Skin epidermis (tissue), 12 donors: Measurements from ENCODE around the gene RGS11.

ENCODE experiments used
- H3K27ac ChIP-seq, 21 experiments: fragments of 200-600 bp; sonication (generic) in 11 of 21; one replicate each; pipeline ENCODE4 v1.5.0; 2020; ENCODE audit warnings: mild to moderate bottlenecking in 3 of 21, inconsistent platforms in 2 of 21, moderate library complexity in 2 of 21
- H3K4me3 ChIP-seq, 7 experiments: fragments of 200-600 bp; sonication (generic) in 2 of 7; one replicate each; pipeline ENCODE4 v1.5.0; 2020; ENCODE audit warnings: inconsistent platforms in 2 of 7, mild to moderate bottlenecking in 2 of 7, moderate library complexity in 1 of 7

RGS11 gene

DNA sequence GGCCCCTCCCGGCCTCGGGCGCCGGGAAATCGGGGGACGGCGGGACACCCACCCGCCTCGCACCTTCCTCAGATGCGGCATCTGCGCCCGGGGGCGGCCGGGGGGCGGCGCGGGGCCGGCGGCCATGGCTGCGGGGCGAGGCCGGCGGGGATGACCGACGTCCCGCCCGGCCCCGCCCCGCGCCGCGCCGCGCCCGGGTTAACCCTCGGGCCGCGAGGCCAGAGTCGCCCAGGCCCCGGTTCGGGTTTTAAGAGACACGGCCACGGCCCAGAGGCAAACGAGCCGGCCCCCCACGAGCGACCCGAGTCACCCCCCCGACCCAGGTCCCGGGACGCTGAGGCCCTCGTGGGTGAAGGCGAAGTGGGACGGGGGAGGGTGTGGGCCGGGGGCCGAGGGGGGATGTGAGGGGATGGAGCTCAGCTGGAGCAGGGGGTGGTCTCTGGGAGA lies at the start of gene RGS11:
Gene RGS11, minus strand, starts transcription at position 159 of the 447 bp plus-strand sequence. Its CDS starts 33 bp downstream, at position 126.
- H3K27ac ChIP-seq, result peak within 1 kb of the TSS in 2 of 21 experiments; percentile 2 to 8
- peak within 1 kb of the TSS; percentile 1 to 41 (median 24) for H3K4me3 ChIP-seq

DNA sequence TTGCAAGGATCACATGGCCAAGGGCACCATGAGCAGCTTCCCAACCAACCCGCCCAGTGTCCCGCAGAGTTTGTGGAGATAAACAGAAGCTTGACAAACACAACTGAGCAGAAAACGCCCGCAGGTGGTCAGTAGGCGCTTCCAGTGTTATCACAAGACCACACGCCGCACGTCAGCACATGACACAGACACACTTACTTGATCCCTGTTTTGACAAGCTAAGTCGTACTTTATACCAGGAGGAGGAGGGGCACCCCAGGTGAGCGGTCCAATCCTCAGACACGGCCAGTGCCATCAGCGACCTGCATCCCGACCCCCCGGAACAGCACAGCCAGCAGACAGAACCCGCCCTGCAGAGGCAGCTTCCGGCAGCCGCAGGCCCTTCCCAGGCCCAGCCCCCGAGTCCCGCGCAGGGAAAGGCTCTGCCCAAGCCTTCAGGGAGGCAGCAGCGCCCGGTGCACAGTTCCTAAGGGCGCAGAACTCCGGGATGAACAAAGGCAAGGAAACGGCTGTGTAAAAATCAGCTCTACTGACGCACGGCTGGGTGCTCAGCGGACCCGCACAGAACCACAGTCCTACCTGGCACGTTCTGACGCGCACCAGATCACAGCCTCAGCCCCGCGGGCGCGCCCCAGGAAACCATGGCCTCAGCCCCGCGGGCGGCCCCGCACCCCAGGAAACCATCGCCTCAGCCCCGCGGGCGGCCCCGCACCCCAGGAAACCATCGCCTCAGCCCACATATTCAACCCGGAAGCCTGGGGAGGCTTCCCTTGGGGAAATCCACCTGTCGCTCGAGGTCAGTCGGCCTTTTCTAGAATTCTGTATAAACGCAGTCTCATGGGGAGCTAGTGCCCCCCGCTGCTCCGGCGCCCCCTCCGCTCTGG lies 48.9 kb upstream of the RGS11 start:
- H3K27ac ChIP-seq, result peak overlapping the region in 11 of 21 experiments; percentile 10 to 47 (median 23)

DNA sequence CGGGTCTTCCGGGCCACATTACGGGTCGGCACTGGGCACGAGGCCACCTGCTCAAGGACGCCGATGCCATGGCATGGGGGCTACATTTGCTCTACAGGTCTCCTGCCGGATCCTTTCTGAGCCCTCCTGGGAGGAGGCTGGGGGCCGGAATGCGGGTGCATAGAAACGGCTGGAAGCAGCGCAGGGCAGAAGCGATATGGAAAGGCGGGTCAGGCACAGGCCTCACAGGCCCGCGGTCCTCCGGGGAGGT lies 48.4 kb upstream of the RGS11 start:
- H3K27ac ChIP-seq, result peak overlapping the region in 3 of 21 experiments; percentile 10 to 47 (median 24)
- H3K4me3 ChIP-seq, result no peak overlapping the region

More for the DNA sequence above, 48.9 kb upstream of the RGS11 start:
- H3K4me3 ChIP-seq, result peak overlapping the region in 3 of 7 experiments; percentile 5 to 14 (median 14)

DNA sequence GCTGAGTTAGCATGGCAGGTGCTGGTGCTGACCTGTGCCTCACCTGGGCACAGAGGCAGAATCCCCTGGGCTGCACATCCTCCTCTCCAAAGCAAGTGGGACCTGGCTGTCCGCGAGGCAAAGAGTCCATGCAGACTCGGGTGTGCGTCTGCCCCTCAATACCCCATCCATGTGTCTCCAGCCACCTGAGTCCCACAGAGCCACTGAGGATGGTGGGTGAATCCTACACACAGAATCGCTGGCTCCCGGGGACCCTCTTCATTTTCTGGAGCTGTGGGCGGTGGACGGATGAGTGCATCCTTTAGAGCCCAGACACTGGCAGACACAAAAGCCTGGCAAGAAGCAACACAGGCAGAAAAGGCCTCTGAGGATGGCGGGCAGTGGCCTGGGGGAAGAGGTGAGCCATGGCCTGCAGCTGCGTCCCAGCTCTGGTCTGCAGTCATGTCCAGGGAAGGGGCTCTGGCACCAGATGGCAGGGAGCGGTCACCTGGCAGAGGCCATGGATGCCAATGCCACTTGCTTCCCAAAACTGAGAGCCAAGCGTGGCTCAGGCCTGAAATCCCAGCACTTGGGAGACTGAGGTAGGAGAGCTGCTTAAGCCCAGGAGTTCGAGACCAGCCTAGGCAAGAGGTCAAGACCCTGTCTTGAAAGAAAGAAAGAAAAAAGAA lies 46.9 kb upstream of the RGS11 start:
- Histone ChIP-seq H3K4me3 (no peak overlapping the region), H3K27ac (no peak overlapping the region)

DNA sequence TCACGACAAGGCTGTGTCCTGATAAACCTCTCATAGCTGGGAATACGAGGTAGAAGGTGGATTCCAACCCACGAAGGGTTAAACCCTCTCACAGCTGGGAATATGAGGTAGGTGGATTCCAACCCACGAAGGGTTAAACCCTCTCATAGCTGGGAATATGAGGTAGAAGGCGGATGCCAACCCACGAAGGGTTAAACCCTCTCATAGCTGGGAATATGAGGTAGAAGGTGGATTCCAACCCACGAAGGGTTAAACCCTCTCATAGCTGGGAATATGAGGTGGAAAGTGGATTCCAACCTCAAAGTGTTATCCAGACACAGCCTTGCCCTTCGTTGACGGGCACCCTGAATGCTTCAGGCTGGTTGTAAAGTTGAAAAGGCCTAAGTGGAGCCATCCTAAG lies 45.8 kb upstream of the RGS11 start:
- no peak overlapping the region for H3K4me3 ChIP-seq
- no peak overlapping the region for H3K27ac ChIP-seq

DNA sequence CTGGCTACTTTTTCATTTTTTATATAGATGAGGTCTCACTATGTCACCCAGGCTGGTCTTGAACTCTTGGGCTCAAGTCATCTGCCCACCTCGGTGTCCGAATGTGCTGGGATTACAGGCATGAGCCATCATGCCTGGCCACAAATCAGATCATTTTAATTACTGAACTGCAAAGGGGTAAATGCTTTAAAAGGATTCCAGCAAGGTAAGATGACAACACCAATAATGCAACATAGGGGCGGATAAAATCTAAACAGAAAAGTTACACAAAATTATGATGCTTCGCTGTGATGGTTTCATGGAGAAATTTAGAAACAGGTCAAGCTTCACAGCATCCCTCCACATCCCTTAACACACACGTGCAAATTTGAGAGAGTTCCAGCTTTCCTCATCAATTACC lies 44.5 kb upstream of the RGS11 start:
- Histone ChIP-seq H3K27ac (no peak overlapping the region), H3K4me3 (no peak overlapping the region)

DNA sequence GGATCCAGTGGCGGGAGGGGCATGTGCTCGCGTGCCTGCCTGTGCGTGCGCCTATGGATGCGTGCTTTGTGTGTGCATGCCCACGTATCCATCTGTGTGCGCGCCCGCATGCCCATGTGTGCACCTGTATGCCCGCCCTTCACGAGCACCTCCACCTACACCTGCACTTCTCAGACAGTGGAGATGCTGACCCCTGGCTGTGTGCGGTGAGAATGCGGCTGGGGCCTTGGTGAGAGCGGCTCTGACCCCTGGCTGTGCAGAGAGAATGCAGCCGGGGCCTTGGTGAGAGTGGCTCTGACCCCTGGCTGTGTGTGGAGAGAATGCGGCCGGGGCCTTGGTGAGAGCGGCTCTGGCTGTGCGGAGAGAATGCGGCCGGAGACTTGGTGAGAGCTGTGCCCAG lies 42.9 kb upstream of the RGS11 start:
- H3K4me3 ChIP-seq, result no peak overlapping the region
- H3K27ac ChIP-seq, result no peak overlapping the region

DNA sequence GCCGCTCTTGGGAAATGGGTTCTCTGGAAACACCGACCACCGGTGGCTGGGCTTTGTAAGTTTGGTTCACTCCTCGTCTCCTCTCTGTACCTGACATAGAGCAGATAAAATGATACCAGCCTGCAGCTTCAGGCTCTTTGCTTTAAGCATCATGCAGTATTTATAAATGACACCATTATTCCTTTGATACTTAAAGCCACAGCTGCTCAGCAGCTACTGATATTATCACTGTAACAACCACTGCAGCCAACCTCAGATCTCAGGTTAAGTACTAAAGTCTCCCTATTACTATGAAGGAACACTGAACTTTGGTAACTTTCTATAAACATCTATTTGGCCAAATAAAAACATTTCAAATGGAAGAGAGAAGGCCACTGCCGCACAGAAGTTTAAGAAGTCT lies 41.8 kb upstream of the RGS11 start:
- no peak overlapping the region for H3K27ac ChIP-seq
- H3K4me3 ChIP-seq, result no peak overlapping the region

DNA sequence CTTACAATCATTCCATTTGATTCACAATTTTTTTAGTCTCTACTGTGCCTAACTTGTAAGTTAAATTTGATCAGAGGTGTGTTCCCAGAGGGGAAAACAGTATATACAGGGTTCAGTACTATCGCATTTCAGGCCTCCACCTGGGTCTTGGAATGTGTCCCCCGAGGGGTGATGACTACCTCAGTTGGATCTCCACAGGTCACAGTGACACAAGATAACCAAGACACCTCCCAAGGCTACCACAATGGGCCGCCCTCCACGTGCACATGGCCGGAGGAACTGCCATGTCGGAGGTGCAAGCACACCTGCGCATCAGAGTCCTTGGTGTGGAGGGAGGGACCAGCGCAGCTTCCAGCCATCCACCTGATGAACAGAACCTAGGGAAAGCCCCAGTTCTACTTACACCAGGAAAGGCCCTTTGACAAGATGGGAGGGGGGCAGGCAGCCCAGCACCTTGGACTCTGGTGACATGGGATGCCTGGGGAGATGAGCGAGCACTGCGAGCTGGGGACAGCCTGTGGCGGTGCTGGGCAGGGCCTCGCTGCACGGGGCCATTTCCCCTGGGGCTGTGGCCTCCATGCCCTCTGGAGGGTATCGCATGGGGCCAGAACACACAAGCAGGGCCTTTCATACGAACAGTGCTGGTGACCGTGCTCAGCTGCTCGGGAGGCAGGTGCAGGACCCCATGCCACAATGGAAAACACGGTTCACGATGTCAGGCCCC lies 41.2 kb upstream of the RGS11 start:
- no peak overlapping the region for H3K4me3 ChIP-seq
- no peak overlapping the region for H3K27ac ChIP-seq

DNA sequence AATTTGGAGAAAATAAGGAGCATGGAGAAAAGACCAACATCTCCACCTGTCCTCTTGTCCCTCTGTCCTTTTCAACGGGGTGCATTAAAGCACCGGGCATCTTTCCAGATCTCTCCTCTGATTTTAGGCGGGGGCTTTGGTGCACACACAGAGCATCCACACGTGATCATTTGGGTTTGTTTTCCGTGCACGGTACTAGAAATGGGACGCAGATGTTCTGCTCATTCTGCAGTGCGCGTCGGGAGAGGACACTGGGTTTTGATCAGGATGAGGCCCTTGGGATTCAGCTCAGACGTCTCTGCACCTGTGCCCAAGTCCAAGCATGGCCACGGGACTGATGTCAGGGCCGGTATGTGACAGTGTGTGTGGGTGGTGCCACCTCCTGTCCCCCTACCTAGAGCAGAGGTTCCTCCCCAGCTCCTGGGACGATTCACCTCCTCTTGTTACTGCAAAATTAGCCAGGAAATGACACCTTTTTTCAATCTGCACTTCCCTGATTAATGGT lies 39.1 kb upstream of the RGS11 start:
- Histone ChIP-seq H3K27ac (no peak overlapping the region), H3K4me3 (no peak overlapping the region)

DNA sequence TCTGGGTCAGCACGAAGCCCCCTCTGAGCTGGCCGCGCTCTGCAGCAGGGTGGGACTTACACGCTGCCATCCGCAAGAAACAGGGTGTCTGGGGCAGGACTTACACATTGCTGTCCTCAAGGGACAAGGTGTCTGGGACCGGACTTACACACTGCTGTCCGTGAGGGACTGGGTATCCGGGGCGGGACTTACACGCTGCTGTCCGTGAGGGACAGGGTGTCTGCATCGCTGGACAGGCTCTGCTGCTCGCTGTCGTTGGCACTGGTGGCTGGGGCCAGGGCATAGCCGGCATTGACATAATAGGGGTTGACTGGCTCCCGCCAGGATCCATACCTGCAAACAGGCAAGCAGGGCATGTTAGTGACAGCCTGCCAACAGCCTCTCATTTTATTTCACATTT lies 38.6 kb upstream of the RGS11 start:
- H3K4me3 ChIP-seq, result no peak overlapping the region
- H3K27ac ChIP-seq, result no peak overlapping the region

DNA sequence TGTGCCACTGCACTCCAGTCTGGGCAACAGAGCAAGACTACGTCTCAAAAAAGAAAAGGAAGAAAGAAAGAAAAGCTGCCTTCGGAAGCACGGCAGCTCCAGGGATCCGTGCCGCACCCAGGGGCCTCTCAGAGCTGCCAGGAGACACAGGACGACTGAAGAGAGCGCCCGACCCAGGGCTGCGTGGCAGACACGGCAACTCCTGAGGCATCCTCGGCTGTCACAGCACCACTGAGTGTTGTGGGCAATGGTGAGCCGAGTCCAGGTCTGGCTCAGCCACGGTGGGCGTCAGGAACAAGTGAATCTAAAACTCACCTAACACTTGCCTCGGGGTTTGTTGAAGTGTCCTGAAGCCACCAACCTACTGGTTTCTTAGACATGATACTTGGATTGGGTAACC lies 36.0 kb upstream of the RGS11 start:
- H3K27ac ChIP-seq, result no peak overlapping the region
- no peak overlapping the region for H3K4me3 ChIP-seq

DNA sequence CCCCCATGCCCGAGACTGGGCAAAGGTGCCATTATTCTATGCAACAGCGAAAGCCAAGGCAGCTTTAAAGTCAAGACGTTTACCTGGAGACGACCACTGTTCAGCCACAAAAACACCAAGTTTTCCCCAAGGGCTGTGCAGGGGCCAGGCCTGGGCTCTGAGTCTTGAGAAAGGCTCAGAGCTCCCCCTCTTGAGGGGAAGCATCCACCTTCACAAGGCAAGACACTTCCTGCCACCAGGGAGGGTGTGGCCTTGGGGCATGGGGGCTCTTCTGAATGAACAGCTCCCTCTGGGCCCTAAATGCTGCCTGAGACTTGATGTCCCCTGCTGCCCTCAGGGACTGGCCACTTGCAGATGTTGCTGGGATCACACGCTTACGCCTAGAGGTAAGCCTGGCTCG lies 33.7 kb upstream of the RGS11 start:
- H3K27ac ChIP-seq, result no peak overlapping the region
- H3K4me3 ChIP-seq, result no peak overlapping the region

DNA sequence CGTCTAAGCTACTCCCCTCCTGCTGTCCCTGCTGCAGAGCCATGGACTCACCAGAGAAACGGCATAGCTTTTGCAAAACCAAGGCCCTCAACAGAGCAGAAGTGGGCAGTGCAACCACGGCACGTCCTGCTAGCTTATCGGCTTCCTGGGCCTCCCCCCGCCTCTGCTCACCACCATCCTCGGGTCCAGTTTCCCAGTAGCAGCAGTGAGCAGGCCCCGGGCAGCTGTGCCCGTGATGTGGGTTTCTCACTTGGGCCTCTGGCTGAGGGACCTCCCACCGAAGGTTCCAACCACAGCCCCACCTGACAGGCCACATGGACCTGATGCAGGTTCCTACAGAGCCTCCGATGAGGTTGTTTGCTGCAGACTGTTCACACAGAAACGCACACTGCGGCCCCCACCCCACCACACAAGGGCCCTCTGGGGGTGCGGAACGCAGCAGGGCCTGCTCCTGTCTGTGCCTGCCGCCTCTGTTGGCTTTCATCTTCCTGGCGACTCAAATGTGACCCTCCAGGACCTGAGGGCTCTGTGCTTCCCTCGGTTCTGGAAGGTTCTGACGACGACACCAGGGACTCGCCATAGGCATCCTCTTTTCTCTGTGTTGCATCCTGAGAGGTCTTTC lies 32.1 kb upstream of the RGS11 start:
- H3K4me3 ChIP-seq, result no peak overlapping the region
- no peak overlapping the region for H3K27ac ChIP-seq

DNA sequence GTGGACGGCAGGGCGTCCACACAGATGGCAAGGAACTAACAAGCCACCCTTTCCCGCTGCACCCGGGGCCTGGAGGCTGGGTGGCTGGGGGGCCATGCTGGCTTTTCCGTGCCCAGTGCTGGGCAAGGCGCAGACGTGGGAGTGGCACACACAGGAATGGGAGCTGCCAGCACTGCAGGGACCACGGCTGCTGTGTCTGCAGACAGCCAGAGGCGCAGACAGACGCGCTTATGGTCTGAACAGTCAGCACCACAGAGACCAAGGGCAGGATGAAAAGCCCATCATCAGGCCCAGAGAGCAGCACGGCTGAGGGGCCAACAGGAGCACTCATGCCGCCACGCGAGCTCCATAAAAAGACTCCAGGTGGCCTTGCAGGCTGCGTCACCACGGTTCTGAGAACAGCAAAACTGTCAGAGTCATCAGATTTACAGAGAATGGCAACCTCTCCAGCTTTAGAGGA lies 31.2 kb upstream of the RGS11 start:
- H3K27ac ChIP-seq, result peak overlapping the region in 1 of 21 experiments; percentile 25

DNA sequence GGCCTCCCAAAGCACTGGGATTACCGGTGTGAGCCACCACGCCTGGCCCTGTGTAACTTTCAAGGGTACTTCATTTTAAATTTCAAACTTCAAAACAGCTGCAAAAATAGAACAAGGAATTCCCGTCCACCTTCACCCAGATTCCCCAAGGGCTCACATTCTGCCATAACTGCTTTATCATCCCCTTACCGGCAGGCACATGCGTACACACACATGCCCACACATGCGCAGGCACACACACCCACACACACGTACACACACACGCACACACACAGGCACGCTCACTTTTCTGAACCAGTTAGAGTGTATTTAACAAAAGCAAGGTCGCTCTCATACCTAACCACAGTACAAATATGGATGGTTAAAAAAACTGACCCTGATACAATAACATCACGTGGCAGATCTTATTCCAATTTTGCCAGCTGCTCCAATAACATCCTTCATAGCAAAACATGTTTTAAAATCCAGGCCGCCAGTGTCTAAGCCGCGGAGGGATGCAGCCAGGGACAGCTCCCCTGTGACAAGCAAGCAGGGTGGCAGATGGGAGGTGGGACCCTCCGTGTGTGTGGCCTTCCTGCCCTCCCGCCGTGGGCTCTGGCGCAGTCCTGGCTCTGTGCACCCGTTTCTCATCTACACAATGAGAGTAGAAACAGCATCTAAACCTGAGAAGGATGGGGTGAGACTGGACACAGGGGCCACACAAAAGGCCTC lies 30.3 kb upstream of the RGS11 start:
- H3K4me3 ChIP-seq, result no peak overlapping the region
- H3K27ac ChIP-seq, result peak overlapping the region in 3 of 21 experiments; percentile 25 to 50 (median 37)

More for the DNA sequence above, 31.2 kb upstream of the RGS11 start:
- no peak overlapping the region for H3K4me3 ChIP-seq

DNA sequence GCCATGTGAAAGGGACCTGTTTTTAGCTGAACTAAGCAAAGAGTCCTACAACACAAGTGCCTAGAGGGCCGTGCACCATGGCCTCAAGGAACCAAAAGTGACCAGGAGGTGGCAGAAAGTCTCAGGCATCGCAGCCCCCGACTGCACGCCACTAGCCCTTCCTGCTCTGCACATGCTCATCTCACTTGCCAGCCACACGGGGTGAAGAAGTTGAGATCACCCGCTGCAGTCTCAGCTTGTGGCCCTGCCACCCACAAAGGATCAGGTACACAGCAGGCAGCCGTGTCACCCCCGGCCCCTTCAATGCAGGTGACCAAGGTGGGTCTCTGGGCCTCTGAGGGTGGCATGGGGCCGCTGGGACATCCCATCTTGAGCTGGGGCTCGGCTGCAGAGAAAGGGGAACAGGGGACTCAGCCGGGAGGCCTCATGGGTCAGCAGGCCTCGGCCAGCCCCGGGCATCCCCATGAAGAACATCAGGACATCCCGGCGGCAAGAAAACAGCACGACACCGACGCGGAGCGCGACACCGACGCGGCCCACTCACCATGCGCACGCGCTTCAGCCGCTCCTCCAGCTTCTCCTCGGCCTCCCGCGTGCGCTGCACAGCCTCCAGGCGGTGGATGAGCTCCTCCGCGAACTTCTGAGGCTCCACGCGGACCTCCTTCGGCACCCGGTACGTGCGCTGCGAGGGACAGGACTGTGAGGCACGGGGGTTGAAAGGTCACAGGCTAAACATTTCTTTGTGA lies 28.2 kb upstream of the RGS11 start:
- no peak overlapping the region for H3K27ac ChIP-seq

DNA sequence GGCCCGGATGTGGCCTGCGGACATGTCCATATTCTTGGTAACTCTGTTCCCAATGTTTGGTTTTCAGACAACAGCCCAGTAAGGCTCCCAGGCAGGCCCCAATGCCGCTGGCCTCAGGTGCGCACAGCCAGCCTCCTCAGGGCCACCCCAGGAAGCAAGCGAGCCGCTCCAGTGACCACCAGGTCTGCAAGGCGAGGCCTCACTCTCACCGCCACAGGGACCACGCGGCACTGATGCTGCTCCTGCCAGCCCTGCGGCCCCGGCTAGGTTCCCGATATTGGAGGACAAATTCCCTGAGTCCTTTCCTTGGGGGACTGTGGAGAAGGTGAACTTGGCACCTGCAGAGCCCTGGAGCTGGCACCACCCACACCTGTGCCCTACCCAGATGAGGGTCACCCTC lies 26.2 kb upstream of the RGS11 start:
- Histone ChIP-seq H3K27ac (no peak overlapping the region), H3K4me3 (no peak overlapping the region)

More for the DNA sequence above, 28.2 kb upstream of the RGS11 start:
- no peak overlapping the region for H3K4me3 ChIP-seq
